GM18868 (cell line): ENCODE data around the gene RRAGD.

ENCODE experiments used
- ATAC-seq: cut with Tn5 transposase; IDR thresholded peaks from one replicate; pipeline ENCODE4 v1.9.1; 2021; ENCODE audit warnings: mild to moderate bottlenecking, moderate library complexity; ENCODE audit not compliant: unreplicated experiment

Gene RRAGD

GRCh38 chr6:89350281-89350966 is 61.6 kb downstream of the RRAGD start:
- peak; percentile 48 for ATAC-seq

GRCh38 chr6:89348372-89348771 is 63.7 kb downstream of the RRAGD start:
- no peak for ATAC-seq

GRCh38 chr6:89347825-89348224 is 64.2 kb downstream of the RRAGD start:
- ATAC-seq: no peak

DNA sequence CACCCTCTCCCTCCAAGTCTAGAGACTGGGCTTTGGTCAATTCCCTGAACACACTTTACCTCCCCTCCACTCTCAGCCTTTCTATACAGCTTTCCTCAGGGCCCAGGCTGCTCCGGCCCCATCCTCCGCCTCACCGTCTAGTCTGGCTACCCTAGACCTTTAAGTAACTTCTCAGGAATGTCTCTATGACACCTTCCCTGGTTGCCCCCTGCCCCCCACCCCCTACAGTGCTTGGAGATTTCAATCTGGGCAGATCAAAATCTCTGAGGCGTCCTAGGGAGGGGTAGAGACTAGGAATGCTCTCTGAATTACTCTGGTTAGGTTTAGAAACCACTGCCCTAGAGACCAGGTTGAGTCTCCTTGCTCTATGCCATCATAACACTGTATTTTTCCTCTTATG is 65.6 kb downstream of the RRAGD start:
- ATAC-seq: no peak

DNA sequence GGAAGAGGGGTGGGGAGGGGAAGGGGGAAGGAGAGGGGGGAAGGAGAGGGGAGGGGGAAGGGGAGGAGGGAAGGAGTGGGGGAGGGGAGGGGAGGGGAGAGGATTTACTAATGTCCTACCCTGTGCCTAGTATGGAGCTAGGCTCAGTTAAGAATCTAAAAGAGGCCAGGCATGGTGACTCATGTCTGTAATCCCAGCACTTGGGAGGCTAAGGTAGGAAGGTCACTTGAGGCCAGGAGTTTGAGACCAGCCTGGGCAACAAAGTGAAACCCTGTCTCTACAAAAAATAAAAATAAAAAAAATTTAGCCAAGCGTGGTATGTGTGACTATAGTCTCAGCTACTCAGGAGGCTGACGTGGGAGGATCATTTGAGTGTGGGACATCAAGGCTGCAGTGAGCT is 72.5 kb downstream of the RRAGD start:
- no peak for ATAC-seq

DNA sequence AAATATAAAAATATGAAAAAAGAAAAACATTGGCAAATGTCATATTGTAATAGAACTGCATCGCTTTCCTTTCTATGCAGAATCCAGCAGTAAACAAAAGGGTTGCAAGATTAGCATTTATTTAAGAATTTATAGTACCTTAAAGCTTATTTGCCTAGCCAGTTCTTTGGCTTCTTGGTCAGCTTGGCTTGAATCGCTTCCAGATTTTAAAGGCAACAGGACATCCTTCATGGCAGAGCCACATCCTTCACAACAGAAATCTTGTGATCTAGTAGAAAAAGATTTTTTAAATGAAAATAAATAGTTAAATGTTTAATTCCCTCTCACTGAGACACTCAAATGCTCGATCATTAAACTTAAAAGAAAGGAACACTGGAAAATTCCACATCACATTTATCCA is 76.9 kb downstream of the RRAGD start:
- ATAC-seq: no peak

DNA sequence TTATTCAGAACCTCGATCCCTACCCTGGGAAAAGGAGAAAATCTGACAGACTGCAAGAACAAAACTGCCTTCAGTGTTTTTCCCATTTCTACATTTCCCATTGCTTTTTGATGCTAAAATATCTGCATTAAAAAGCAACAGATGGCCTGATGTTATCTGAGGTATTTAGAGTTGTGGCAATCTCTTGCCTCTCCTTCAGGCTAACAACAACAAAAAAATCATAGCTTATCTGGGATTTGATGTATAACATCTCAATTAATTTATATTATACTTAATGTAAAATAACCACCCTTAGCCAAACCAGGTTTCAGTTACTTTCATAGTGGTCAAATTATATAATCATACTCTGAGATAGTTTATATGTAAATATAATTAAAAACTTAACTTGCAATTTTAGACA is 81.2 kb downstream of the RRAGD start:
- no peak for ATAC-seq

- ATAC-seq: no peak
Measured at GRCh38 chr6:89328976-89329375, 83.1 kb downstream of the RRAGD start.

DNA sequence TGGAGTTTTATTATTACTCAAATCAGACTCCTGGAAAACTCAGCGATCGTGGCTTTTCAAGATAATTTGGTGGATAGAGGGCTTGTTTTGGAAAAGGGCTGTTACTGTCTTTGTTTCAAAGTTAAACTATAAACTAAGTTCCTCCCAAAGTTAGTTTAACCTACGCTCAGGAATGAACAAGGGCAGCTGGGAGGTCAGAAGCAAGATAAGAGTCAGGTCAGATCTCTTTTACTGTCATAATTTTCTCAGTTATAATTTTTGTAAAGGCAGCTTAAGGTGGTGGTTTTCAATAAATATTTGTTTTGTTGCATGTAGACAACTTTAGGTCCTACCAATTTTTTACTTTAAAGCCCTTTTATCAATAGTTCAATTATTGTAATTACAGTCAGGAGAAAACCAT is 87.8 kb downstream of the RRAGD start:
- no peak for ATAC-seq

DNA sequence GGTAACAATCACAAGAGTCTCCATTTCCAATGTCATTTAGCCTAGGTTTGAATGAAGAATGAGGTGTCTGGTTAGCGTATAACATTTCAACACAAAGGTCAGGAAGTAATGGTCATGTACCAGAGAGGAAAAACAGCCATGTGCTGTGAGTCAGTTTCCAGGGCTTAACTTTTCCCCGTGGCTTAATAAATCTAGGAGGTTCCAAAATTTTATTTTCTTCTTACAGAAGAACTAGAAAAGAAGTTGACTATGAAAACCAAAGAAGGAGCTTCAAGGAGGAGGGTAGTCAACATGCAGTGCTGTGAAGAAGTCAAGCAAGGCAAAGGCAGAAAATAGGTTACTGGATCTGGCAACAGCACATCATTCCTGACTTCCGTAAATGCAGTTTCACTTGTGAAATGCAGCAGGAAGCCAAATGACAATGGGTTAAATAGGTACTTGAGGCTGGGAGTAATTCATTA is 88.5 kb downstream of the RRAGD start:
- no peak for ATAC-seq

GRCh38 chr6:89321131-89321970 is 90.7 kb downstream of the RRAGD start:
- ATAC-seq: peak; percentile 58

DNA sequence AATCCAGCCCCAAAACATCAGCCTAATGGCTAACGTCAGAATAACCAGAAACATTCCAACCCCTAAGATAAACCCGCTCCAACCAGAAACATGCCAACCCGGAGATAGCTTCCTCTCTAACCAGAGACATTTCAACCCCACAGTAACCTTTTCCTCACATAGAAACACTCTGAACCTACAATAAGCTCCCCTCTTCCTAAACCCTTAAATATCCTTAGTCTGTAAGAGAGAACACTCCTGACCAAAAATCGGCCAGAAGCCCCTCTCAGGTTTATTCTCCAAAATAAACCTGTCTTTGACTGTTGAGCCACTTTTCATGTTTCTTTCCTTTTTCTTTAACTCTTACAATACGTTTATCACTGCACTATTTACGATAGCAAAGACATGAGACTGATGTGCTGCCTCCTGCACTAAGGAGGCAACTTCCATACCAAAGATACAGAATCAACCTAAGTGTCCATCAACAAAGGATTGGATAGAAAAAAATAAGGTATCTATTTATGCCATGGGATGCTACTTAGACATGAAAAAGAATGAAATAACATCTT is 92.0 kb downstream of the RRAGD start:
- ATAC-seq: no peak

- no peak for ATAC-seq
Measured at GRCh38 chr6:89317067-89317466, 95.0 kb downstream of the RRAGD start.

DNA sequence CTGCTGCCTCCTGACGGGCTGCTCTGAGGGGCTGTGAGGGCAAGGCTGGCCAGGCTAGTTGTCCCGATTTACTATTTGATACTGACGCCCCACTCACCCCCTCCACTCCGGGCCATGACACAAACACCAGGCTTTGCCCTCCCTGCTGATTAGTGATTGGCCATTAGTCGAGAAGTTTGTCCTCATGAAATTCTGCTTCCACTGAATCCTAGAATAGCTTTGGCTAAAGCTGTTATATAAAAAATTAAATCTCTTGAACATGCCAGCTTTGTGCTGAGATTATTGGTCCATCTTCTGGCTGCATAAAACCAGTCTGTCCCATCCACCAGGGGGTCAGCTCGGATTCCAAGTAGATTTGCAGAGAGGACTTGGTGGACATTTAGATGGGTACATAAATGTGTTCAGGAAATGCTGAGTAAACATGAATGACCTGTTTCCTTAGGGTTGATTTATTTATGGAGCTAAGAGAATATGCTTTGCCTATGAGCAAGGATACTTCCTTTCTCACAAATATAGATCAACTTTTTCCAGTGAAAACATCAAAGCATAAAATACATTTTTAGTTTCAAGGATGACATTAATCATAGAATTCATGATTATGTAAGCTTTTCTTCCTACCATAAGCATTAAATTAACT is 96.7 kb downstream of the RRAGD start, which contains the start of gene GABRR2:
TSS of gene GABRR2 (minus strand) at position 51 of the 637 bp plus-strand sequence. CDS start 134 bp downstream, outside the sequence.
- no peak for ATAC-seq

DNA sequence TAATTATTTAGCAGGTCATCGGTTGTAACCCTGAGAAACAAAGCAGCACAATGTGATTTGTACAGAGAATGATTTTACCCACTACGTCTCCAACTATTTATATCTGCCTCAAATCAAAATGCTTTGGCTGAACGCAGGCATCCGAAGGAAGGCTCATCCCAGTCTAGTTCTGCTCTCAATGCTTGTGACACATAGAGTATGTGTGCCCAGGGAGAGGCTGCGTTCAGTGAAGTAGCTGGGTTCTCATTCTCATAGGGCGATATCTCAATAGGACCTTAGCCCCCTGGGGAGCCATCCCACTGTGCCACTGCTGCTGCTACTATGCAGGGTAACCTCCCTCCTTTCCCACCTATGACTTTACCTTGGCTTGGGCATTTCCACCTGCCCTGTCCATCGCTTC is 97.4 kb downstream of the RRAGD start:
- ATAC-seq: no peak
